H1 (cell line): ENCODE data around the gene TOP3A.

Source experiments
- CTCF ChIP-seq, 3 experiments: IDR thresholded peaks; 1 replicate in 2 of 3; 2 replicates in 1 of 3; pipeline versions ENCODE4 v1.5.1 to v1.6.1; 2011; ENCODE audit warnings: low read length in 3 of 3, mild to moderate bottlenecking in 3 of 3, inconsistent platforms in 2 of 3, low read depth in 1 of 3, moderate library complexity in 1 of 3; ENCODE audit not compliant: insufficient read depth in 1 of 3; ENCODE audit errors: control extremely low read depth in 1 of 3
- EGR1 ChIP-seq: IDR thresholded peaks from 2 replicates; pipeline ENCODE4 v1.6.1; 2011; ENCODE audit warnings: low read depth, low read length, borderline replicate concordance
- KDM5A ChIP-seq: fragments of 200-600 bp; IDR thresholded peaks from 2 replicates; pipeline ENCODE4 v1.7.1; 2012; ENCODE audit warnings: mild to moderate bottlenecking, low read length, inconsistent platforms, mixed read lengths
- MAFK ChIP-seq: IDR thresholded peaks from 2 replicates; pipeline ENCODE4 v1.6.1; 2012; ENCODE audit warnings: low read depth, mild to moderate bottlenecking, improper control_type of control experiment, low read length
- POLR2A ChIP-seq, 2 experiments: IDR thresholded peaks; 1 replicate in 1 of 2; 2 replicates in 1 of 2; pipeline ENCODE4 v1.6.1; 2011; ENCODE audit warnings: low read depth in 2 of 2, low read length in 2 of 2, mild to moderate bottlenecking in 2 of 2; ENCODE audit errors: control extremely low read depth in 1 of 2

- TF ChIP-seq POLR2A (IDR thresholded peaks at IDR 0.05; ENCODE audit: control extremely low read depth in 1 of 2, low read depth in 2 of 2, low read length in 2 of 2): no peak
- TF ChIP-seq CTCF (IDR thresholded peaks at IDR 0.05; ENCODE audit: control extremely low read depth in 1 of 3, insufficient read depth in 1 of 3, low read depth in 1 of 3, low read length in 3 of 3): no peak
- TF ChIP-seq MAFK: no peak
- no peak for TF ChIP-seq EGR1
- TF ChIP-seq KDM5A: no peak
Measured at GRCh38 chr17:18236494-18236893, 78.3 kb downstream of the TOP3A start.
